Thyroid gland (tissue), 4 donors: ENCODE measurements around the gene BARHL1.

Source experiments
- POLR2A ChIP-seq, 2 donors: fragments of 450-650 bp; IDR thresholded peaks; one replicate each; pipeline ENCODE4 v1.6.1; 2017; ENCODE audit warnings: antibody characterized with exemption in 2 of 2, mild to moderate bottlenecking in 2 of 2, moderate library complexity in 1 of 2
- TF ChIP-seq, protein P1 (sequence below), 6 experiments: fragments of 200-600 bp in 3 of 6; fragments of 450-650 bp in 3 of 6; sonication (generic) in 3 of 6; IDR thresholded peaks; one replicate each; pipeline ENCODE4 v1.5.1; 2016 to 2019; ENCODE audit warnings: antibody characterized with exemption in 6 of 6, mild to moderate bottlenecking in 2 of 6, inconsistent platforms in 1 of 6, moderate library complexity in 1 of 6

GRCh38 chr9:132630811-132631210, 48.4 kb downstream of the BARHL1 start:
- TF ChIP-seq, protein P1, sequence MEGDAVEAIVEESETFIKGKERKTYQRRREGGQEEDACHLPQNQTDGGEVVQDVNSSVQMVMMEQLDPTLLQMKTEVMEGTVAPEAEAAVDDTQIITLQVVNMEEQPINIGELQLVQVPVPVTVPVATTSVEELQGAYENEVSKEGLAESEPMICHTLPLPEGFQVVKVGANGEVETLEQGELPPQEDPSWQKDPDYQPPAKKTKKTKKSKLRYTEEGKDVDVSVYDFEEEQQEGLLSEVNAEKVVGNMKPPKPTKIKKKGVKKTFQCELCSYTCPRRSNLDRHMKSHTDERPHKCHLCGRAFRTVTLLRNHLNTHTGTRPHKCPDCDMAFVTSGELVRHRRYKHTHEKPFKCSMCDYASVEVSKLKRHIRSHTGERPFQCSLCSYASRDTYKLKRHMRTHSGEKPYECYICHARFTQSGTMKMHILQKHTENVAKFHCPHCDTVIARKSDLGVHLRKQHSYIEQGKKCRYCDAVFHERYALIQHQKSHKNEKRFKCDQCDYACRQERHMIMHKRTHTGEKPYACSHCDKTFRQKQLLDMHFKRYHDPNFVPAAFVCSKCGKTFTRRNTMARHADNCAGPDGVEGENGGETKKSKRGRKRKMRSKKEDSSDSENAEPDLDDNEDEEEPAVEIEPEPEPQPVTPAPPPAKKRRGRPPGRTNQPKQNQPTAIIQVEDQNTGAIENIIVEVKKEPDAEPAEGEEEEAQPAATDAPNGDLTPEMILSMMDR (IDR thresholded peaks at IDR 0.05), result no peak
- no peak for TF ChIP-seq POLR2A (IDR thresholded peaks at IDR 0.05)
